Activated naive CD8-positive, alpha-beta T cell treated with anti-CD3 and anti-CD28 coated beads, Interleukin-2, amount 10 ng/mL, durations not matched to agents 7 days and 5 days (primary cell): ENCODE results near the gene SLC17A6. TPM values are rescaled to one million over a fixed set of nuclear protein-coding genes. Genes with fewer than 3 reads are reported as not detected.

Experiments
- ATAC-seq: fragments of 150-1000 bp; cut with Tn5 transposase; one replicate; pipeline ENCODE4 v1.10.0; 2021; ENCODE audit warnings: low read depth, moderate library complexity
- POLR2A ChIA-PET: fragments of 350-600 bp; sonication (Branson Sonifier 250); formaldehyde crosslinking; loops from one replicate; lab custom pipeline; 2021; ENCODE audit warnings: antibody characterized with exemption; lab: Charles Lee
- DNase-seq: peaks from one replicate; pipeline ENCODE4 v3.0.0; 2021
- H3K27ac Mint-ChIP-seq: one replicate; pipeline ENCODE4 v1.8.0; 2022; ENCODE audit warnings: mild to moderate bottlenecking, mixed read lengths
- H3K27me3 Mint-ChIP-seq: one replicate; pipeline ENCODE4 v1.8.0; 2022; ENCODE audit warnings: mild to moderate bottlenecking, moderate library complexity, mixed read lengths
- H3K36me3 Mint-ChIP-seq: one replicate; pipeline ENCODE4 v1.8.0; 2021; ENCODE audit warnings: mild to moderate bottlenecking, mixed read lengths
- H3K4me1 Mint-ChIP-seq: one replicate; pipeline ENCODE4 v1.8.0; 2021; ENCODE audit warnings: mixed read lengths
- H3K4me3 Mint-ChIP-seq: one replicate; pipeline ENCODE4 v1.8.0; 2022; ENCODE audit warnings: mild to moderate bottlenecking, moderate library complexity, mixed read lengths
- H3K9me3 Mint-ChIP-seq: one replicate; pipeline ENCODE4 v1.8.0; 2021; ENCODE audit warnings: mixed read lengths
- total RNA-seq, 2 experiments: library from RNA; stranded (reverse); gene quantifications; one replicate each; pipeline ENCODE4 v1.2.3, GENCODE V29; 2021

Gene SLC17A6
- total RNA-seq, 2 experiments from 2014 or later: not detected

DNA sequence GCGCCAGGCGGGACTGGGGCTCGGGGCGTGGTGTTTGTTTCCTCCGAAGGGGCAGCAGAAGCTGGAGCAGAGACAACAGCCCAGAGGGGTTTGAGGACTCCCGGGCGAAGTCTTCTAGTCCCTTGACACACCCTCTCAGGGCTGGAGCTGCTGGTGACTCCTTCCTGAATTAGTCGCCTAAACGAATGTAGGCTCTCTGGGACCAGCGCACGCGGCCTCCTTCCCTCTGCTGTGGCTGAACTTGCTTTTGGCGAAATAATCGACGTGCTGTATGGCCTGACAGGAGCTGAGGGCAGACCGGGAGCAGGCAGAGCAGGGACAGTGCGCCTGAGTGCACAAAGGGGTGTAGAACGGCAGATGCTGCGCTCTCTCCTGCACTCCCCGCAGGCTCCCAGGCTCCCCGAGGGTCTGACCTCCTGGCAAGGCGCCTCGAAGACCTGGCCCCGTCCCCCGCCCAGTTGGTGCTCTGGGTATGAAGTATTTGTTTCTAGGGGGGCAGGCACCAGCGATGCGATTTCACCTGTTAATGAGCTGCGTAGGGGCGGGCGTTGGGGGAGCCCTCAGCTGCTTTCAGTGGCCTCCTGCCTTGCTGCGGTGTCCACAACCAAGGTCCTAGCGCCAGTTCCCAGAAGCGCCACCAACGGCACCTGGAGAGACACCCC lies 5.3 kb downstream of the SLC17A6 start:
- H3K27ac Mint-ChIP-seq: no peak overlapping the region
- POLR2A ChIA-PET: no interaction called here
- H3K36me3 Mint-ChIP-seq: peaks cover 4% of the 10 kb centered on the region
- H3K9me3 Mint-ChIP-seq: peaks cover 7% of the 10 kb centered on the region
- H3K27me3 Mint-ChIP-seq: peaks cover 73% of the 10 kb centered on the region
- no peak for ATAC-seq
- peak overlapping the region; percentile 8 for H3K4me3 Mint-ChIP-seq
- peaks cover 10% of the 10 kb centered on the region for H3K4me1 Mint-ChIP-seq
- DNase-seq: no peak

- ATAC-seq (no peak), DNase-seq (no peak)
- Mint-ChIP-seq H3K27me3 (peaks cover 70% of the 10 kb centered on the region), H3K4me3 (no peak overlapping the region), H3K36me3 (peaks cover 4% of the 10 kb centered on the region), H3K9me3 (peaks cover 7% of the 10 kb centered on the region), H3K27ac (no peak overlapping the region), H3K4me1 (peaks cover 10% of the 10 kb centered on the region)
- POLR2A ChIA-PET: no interaction called here
These were observed 5.9 kb downstream of the SLC17A6 start for GRCh38 chr11:22344081-22344480.

- peaks cover 2% of the 10 kb centered on the region for H3K36me3 Mint-ChIP-seq
- H3K4me1 Mint-ChIP-seq: peaks cover 5% of the 10 kb centered on the region
- ATAC-seq (no peak), DNase-seq (no peak)
- no peak overlapping the region for H3K27ac Mint-ChIP-seq
- POLR2A ChIA-PET: no interaction called here
- H3K9me3 Mint-ChIP-seq: peaks cover 4% of the 10 kb centered on the region
- H3K4me3 Mint-ChIP-seq: no peak overlapping the region
- H3K27me3 Mint-ChIP-seq: peaks cover 53% of the 10 kb centered on the region
These were observed 8.1 kb downstream of the SLC17A6 start for GRCh38 chr11:22346282-22346681.

- H3K27ac Mint-ChIP-seq: no peak overlapping the region
- POLR2A ChIA-PET: no interaction called here
- ATAC-seq (no peak), DNase-seq (no peak)
- peaks cover 36% of the 10 kb centered on the region for H3K27me3 Mint-ChIP-seq
- no peaks in the 10 kb centered on the region for H3K36me3 Mint-ChIP-seq
- no peaks in the 10 kb centered on the region for H3K9me3 Mint-ChIP-seq
- no peaks in the 10 kb centered on the region for H3K4me1 Mint-ChIP-seq
- no peak overlapping the region for H3K4me3 Mint-ChIP-seq
These were observed 9.8 kb downstream of the SLC17A6 start for GRCh38 chr11:22347857-22348487.

DNA sequence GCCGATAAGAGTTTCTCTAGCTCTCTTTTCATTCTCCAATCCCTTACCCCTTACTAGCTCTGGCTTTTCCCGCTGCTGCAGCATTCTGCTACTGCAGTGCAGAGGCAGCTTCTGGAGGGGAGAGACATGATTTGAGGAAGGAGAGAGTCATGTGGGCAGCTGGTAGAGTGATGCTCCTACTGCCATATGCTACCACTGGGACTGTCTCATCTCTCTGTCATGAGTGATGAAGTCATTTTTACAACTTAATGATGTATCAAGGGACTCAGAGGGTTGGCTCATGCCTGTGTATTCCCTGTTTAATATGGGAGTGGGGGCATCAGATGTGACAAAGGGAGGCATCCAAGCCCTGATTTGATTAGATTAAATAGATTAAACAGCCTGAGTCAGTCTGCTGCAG lies 11.3 kb downstream of the SLC17A6 start:
- no peak overlapping the region for H3K27ac Mint-ChIP-seq
- no peak for ATAC-seq
- no peaks in the 10 kb centered on the region for H3K36me3 Mint-ChIP-seq

GRCh38 chr11:22359295-22359694 lies 21.1 kb downstream of the SLC17A6 start:
- H3K4me3 Mint-ChIP-seq: no peak overlapping the region
- H3K4me1 Mint-ChIP-seq: no peaks in the 10 kb centered on the region
- no peaks in the 10 kb centered on the region for H3K9me3 Mint-ChIP-seq
- peaks cover 11% of the 10 kb centered on the region for H3K27me3 Mint-ChIP-seq
- DNase-seq (no peak), ATAC-seq (no peak)
- POLR2A ChIA-PET: no interaction called here
- no peak overlapping the region for H3K27ac Mint-ChIP-seq
- H3K36me3 Mint-ChIP-seq: no peaks in the 10 kb centered on the region

More for the DNA sequence above, 11.3 kb downstream of the SLC17A6 start:
- Mint-ChIP-seq H3K4me1 (no peaks in the 10 kb centered on the region), H3K27me3 (peaks cover 23% of the 10 kb centered on the region), H3K9me3 (no peaks in the 10 kb centered on the region), H3K4me3 (no peak overlapping the region)
- POLR2A ChIA-PET: no interaction called here
- no peak for DNase-seq

GRCh38 chr11:22371160-22371559 lies 33.0 kb downstream of the SLC17A6 start:
- no peak overlapping the region for H3K27ac Mint-ChIP-seq
- no peaks in the 10 kb centered on the region for H3K36me3 Mint-ChIP-seq
- H3K27me3 Mint-ChIP-seq: peaks cover 3% of the 10 kb centered on the region
- H3K4me3 Mint-ChIP-seq: no peak overlapping the region
- no peak for DNase-seq
- ATAC-seq: no peak
- no peaks in the 10 kb centered on the region for H3K9me3 Mint-ChIP-seq
- POLR2A ChIA-PET: no interaction called here
- no peaks in the 10 kb centered on the region for H3K4me1 Mint-ChIP-seq

DNA sequence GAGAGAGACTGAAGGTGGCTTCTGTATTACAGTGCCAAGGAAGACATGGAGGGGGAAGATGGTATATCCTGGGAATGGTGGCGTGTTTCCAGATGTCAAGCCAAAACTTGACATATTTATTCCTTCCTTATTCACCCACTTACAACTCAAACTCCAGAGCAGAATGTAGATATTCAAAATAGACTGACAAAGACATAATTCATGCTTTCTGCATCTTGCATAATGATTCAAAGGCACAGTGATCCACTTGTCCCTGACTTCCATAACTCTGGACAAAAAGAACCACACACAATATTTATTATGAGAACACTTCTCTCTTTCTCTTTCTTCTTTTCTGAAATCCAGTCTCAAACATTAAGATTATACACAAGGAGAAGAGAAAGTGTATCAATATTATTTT lies 48.9 kb downstream of the SLC17A6 start:
- no peaks in the 10 kb centered on the region for H3K36me3 Mint-ChIP-seq
- H3K27me3 Mint-ChIP-seq: no peaks in the 10 kb centered on the region
- H3K4me3 Mint-ChIP-seq: no peak overlapping the region
- no peak overlapping the region for H3K27ac Mint-ChIP-seq
- POLR2A ChIA-PET: no interaction called here
- ATAC-seq (no peak), DNase-seq (no peak)
- no peaks in the 10 kb centered on the region for H3K4me1 Mint-ChIP-seq
- H3K9me3 Mint-ChIP-seq: no peaks in the 10 kb centered on the region

GRCh38 chr11:22389526-22390282 lies 51.5 kb downstream of the SLC17A6 start:
- H3K27me3 Mint-ChIP-seq: no peaks in the 10 kb centered on the region
- no peak overlapping the region for H3K4me3 Mint-ChIP-seq
- no peak for DNase-seq
- H3K36me3 Mint-ChIP-seq: no peaks in the 10 kb centered on the region
- ATAC-seq: no peak
- H3K9me3 Mint-ChIP-seq: no peaks in the 10 kb centered on the region
- H3K27ac Mint-ChIP-seq: no peak overlapping the region
- H3K4me1 Mint-ChIP-seq: no peaks in the 10 kb centered on the region
- POLR2A ChIA-PET: no interaction called here

DNA sequence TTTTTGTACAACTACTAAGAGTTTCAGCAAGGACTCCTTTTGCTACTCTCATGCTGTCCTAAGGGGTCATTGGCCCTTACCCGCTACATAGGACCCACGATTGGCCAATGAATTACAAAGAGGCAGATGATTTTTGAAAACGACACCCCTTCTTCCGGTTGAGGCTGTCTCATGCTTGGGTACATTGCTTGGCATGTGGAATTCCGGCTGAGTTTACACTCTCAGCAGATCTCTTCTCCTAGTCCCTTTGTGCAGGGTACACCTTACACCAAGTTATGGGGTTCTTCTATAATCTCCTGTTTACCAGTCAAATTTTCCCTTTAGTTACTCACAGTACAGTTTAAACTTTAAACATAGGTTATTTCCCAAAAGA lies 52.1 kb downstream of the SLC17A6 start:
- no peaks in the 10 kb centered on the region for H3K27me3 Mint-ChIP-seq
- H3K36me3 Mint-ChIP-seq: no peaks in the 10 kb centered on the region
- no peak overlapping the region for H3K4me3 Mint-ChIP-seq
- H3K27ac Mint-ChIP-seq: no peak overlapping the region
- H3K4me1 Mint-ChIP-seq: no peaks in the 10 kb centered on the region
- no peaks in the 10 kb centered on the region for H3K9me3 Mint-ChIP-seq
- DNase-seq (no peak), ATAC-seq (no peak)
- POLR2A ChIA-PET: no interaction called here

GRCh38 chr11:22392561-22392960 lies 54.4 kb downstream of the SLC17A6 start:
- H3K27me3 Mint-ChIP-seq: no peaks in the 10 kb centered on the region
- H3K4me3 Mint-ChIP-seq: no peak overlapping the region
- no peak overlapping the region for H3K27ac Mint-ChIP-seq
- DNase-seq (no peak), ATAC-seq (no peak)
- POLR2A ChIA-PET: no interaction called here
- H3K9me3 Mint-ChIP-seq: no peaks in the 10 kb centered on the region
- no peaks in the 10 kb centered on the region for H3K36me3 Mint-ChIP-seq
- H3K4me1 Mint-ChIP-seq: no peaks in the 10 kb centered on the region

DNA sequence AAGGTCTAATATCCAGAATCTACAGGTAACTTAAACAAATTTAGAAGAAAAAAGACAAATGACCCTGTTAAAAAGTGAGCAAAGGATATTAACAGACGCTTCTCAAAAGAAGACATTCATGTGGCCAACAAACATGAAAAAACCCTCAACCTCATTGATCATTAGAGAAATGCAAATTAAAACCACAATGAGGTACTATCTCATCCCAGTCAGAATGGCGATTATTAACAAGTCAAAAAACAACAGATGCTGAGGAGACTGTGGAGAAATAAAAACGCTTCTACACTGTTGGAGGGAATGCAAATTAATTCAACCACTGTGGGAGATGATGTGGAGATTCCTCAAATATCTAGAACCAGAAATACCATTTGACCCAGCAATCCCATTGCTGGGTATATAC lies 67.2 kb downstream of the SLC17A6 start:
- no peak overlapping the region for H3K27ac Mint-ChIP-seq

DNA sequence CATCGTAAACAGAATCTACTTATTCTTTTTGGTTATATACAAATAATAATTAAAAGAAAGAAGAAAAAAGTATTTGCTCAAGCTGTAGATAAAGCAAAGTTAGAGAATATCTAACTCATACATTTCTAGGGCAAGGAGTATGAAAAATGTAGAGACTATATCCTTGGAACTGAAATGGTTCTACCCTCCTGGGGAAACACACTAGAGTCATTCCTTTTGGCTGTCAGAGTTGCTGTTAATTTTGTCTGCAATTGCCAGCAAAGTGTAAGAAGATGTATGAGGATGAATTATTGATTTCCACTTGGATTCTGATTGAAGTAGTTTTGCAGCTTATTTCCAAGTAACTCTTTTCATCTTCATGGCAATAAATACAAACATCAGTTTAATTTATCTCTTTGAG lies 69.1 kb downstream of the SLC17A6 start:
- POLR2A ChIA-PET: no interaction called here

More for the DNA sequence above, 67.2 kb downstream of the SLC17A6 start:
- no peak overlapping the region for H3K4me3 Mint-ChIP-seq
- no peaks in the 10 kb centered on the region for H3K36me3 Mint-ChIP-seq
- ATAC-seq (no peak), DNase-seq (no peak)
- no peaks in the 10 kb centered on the region for H3K4me1 Mint-ChIP-seq
- POLR2A ChIA-PET: no interaction called here
- H3K9me3 Mint-ChIP-seq: no peaks in the 10 kb centered on the region
- peaks cover 2% of the 10 kb centered on the region for H3K27me3 Mint-ChIP-seq

GRCh38 chr11:22407921-22408320 lies 69.7 kb downstream of the SLC17A6 start:
- DNase-seq: no peak
- POLR2A ChIA-PET: no interaction called here
- Mint-ChIP-seq H3K27me3 (peaks cover 4% of the 10 kb centered on the region), H3K9me3 (no peaks in the 10 kb centered on the region), H3K4me3 (no peak overlapping the region), H3K36me3 (no peaks in the 10 kb centered on the region), H3K4me1 (no peaks in the 10 kb centered on the region), H3K27ac (no peak overlapping the region)
- ATAC-seq: no peak

More for the DNA sequence above, 69.1 kb downstream of the SLC17A6 start:
- no peak overlapping the region for H3K27ac Mint-ChIP-seq
- H3K36me3 Mint-ChIP-seq: no peaks in the 10 kb centered on the region
- no peak overlapping the region for H3K4me3 Mint-ChIP-seq
- ATAC-seq (no peak), DNase-seq (no peak)
- H3K27me3 Mint-ChIP-seq: peaks cover 4% of the 10 kb centered on the region
- H3K9me3 Mint-ChIP-seq: no peaks in the 10 kb centered on the region
- H3K4me1 Mint-ChIP-seq: no peaks in the 10 kb centered on the region
